ENCODE measurements around the gene TRIM15. TPM values are rescaled to one million over a fixed set of nuclear protein-coding genes. Genes with fewer than 3 reads are reported as not detected.
A peak's percentile ranks its signal among the peaks of the same experiment; 100 is the strongest.

The TRIM15 gene
- total and polyA plus RNA-seq, 9 donors: 0.72 TPM; not detected in 8

GRCh38 chr6:30204116-30204515 lies 40.8 kb downstream of the TRIM15 start:
- Histone ChIP-seq H3K27ac (no peak overlapping the region), H3K27me3 (no peaks in the 10 kb centered on the region), H3K4me3 (no peak overlapping the region), H3K36me3 (no peaks in the 10 kb centered on the region), H3K9me3 (no peaks in the 10 kb centered on the region), H3K4me1 (ENCODE audit: insufficient read depth) (peaks cover 6% of the 10 kb centered on the region)
- intact Hi-C loops (cut with DNase I): no loop called here
- no peak for DNase-seq
- WGBS, 3 donors: 92 to 100% (median 100%) methylated on average over 1 of the region's 1 CpG
- no peak for TF ChIP-seq EP300 (IDR thresholded peaks at IDR 0.05)
- no peak for TF ChIP-seq CTCF (IDR thresholded peaks at IDR 0.05)
- no peak for TF ChIP-seq POLR2A (IDR thresholded peaks at IDR 0.05)

GRCh38 chr6:30206152-30206551 lies 42.8 kb downstream of the TRIM15 start:
- no peaks in the 10 kb centered on the region for H3K9me3 ChIP-seq
- TF ChIP-seq POLR2A (IDR thresholded peaks at IDR 0.05) (no peak), CTCF (IDR thresholded peaks at IDR 0.05) (no peak), EP300 (IDR thresholded peaks at IDR 0.05) (no peak)
- no peak overlapping the region for H3K27ac ChIP-seq
- H3K4me3 ChIP-seq: no peak overlapping the region
- 72 to 85% (median 78%) methylated on average over 7 of the region's 7 CpGs for WGBS, 3 donors
- peaks cover 9% of the 10 kb centered on the region for H3K4me1 ChIP-seq (ENCODE audit: insufficient read depth)
- no peaks in the 10 kb centered on the region for H3K36me3 ChIP-seq
- no peak for DNase-seq
- intact Hi-C loops (cut with DNase I): no loop called here
- no peaks in the 10 kb centered on the region for H3K27me3 ChIP-seq

GRCh38 chr6:30206799-30207618 lies 43.7 kb downstream of the TRIM15 start:
- 52 to 55% (median 54%) methylated on average over 11 of the region's 11 CpGs for WGBS, 3 donors
- peak in 1 of 5 donors; percentile 30 for DNase-seq
- H3K9me3 ChIP-seq: no peaks in the 10 kb centered on the region
- H3K4me3 ChIP-seq: no peak overlapping the region
- H3K36me3 ChIP-seq: no peaks in the 10 kb centered on the region
- peaks cover 12% of the 10 kb centered on the region for H3K4me1 ChIP-seq (ENCODE audit: insufficient read depth)
- intact Hi-C loops (cut with DNase I): no loop called here
- TF ChIP-seq CTCF (IDR thresholded peaks at IDR 0.05) (no peak), EP300 (IDR thresholded peaks at IDR 0.05) (no peak)
- no peak overlapping the region for H3K27ac ChIP-seq
- no peaks in the 10 kb centered on the region for H3K27me3 ChIP-seq

- 71 to 79% (median 76%) methylated on average over 4 of the region's 4 CpGs for WGBS, 3 donors
- H3K4me1 ChIP-seq (ENCODE audit: insufficient read depth): peaks cover 13% of the 10 kb centered on the region
These were observed 44.4 kb downstream of the TRIM15 start for GRCh38 chr6:30207619-30208295.

More at GRCh38 chr6:30207619-30208295, 44.4 kb downstream of the TRIM15 start:
- intact Hi-C loops (cut with DNase I): no loop called here
- H3K27ac ChIP-seq: no peak overlapping the region
- H3K4me3 ChIP-seq: no peak overlapping the region
- H3K36me3 ChIP-seq: no peaks in the 10 kb centered on the region
- no peaks in the 10 kb centered on the region for H3K27me3 ChIP-seq
- no peak for DNase-seq
- no peak for TF ChIP-seq EP300 (IDR thresholded peaks at IDR 0.05)
- no peak for TF ChIP-seq POLR2A (IDR thresholded peaks at IDR 0.05)
- TF ChIP-seq CTCF (IDR thresholded peaks at IDR 0.05): no peak
- H3K9me3 ChIP-seq: no peaks in the 10 kb centered on the region

Measured in ovary (tissue), 9 donors.